Cortex of kidney (tissue), 1 donor: ENCODE measurements around the gene PNMA6A.
"Not testable (repeated sequence)": the region's sequence is repeated elsewhere in the genome, so short reads cannot be mapped to it uniquely, and the experiment has no call there.

Source experiments
- DNase-seq: peaks from one replicate; lab custom pipeline; 2025; lab: John Stamatoyannopoulos, UW

The PNMA6A gene

DNA sequence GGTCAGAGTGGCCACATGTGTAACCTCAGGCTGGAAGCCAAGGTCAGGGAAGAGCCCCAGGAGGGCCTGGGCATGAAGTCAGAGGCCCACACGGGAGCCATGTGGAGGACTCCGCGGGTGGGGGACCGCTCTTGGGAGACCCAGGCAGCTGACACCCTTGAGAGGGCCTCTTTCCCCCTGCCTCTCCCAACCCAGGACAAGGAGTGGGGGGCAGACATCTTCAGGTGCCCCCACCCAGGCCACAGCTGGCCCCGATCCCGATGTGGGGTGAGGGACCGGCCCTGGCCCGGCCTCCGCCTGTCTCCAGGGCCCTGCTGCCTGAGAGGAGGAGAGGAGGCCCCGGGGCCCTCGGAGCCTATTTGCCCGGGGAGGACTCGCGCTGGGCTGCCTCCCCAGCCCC is 3.1 kb downstream of the PNMA6A start:
- DNase-seq: no peak

DNA sequence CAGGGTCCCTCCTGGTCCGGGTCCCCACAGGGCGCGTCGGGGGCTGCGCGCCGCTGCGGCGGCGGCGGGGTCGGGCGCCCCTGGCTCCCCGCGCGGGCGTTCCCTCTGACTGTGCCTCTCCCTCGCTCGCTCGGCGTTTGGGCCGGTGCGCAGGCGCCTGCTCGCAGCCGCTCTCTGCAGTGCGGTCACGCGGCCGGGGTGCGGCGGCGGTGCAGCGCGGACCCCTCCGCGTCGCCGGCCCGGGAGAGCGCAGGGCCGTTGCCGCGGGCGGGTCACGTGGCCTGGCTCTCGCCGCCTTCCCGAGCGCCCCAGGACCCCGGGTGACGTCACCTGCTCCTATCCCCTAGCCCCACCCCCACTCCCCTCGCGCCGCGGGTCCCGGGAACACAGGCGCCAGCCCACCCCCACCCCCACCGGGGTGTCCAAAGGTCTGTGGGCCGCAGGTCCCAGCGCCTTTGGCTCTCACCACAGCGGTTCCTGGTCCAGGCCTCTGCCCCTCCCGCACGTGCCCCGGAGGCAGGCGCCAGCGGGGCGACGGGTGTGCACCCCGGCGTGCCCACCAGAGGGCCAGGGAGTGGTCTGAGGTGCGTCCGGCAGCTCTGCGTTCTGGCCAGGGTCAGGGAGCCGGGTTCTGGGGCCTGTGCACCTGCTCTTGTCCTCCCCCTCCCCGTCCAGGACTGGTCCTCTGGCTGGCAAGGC is 5.3 kb downstream of the PNMA6A start:
- DNase-seq: not testable (repeated sequence)

DNA sequence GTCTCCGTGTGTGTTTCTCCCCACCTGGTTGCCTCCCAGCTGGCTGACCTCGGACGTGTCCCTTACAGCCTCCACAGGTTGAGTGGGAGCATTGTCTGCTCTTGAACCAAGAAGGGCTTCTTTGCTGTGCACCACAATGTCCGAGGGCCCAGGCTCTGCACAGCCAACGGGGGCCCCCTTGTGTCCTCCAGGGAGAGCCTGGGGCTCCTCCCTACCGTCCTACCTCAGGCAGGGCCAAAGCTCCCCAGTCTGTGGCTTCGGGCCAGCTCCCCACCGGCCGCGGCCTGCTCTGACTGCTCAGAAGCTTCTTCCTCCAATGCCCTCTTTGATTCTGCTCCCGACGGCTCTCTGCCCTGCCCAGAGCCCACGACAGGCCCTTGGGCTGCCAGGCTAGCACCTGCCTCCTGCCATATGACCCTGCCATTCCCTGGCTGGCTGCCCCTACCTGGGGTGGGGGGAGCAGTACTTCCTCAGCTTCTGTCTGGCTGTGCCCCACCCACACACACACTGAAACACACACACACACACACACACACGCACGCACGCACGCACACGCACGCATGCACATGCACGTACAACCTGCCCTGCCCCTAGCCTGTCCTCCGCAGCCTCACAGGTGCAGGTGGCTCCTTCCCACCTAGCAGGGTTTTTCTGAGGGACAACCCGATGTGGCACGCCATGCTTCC is 11.1 kb downstream of the PNMA6A start:
- not testable (repeated sequence) for DNase-seq

DNA sequence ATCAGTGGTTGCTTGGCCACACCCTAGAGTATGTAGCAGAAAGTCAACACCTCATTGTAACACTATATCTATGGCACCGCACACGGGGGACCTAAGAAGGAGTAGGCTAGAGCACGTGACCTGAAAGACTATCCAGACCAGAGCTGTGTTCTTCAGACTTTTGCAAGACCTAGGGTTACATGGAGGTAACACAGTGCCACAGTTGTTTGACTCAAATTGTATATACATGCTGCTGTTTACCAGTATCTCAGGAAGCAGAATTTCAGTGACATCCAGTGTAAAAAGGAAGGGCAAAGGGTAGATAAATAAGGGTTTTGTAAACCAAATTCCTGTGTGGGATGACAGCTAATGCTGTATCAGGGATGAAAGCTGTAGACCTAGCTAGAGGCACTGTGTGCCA is 30.2 kb downstream of the PNMA6A start:
- DNase-seq: no peak

GRCh38 chrX:153104959-153105358 is 32.7 kb downstream of the PNMA6A start:
- not testable (repeated sequence) for DNase-seq

DNA sequence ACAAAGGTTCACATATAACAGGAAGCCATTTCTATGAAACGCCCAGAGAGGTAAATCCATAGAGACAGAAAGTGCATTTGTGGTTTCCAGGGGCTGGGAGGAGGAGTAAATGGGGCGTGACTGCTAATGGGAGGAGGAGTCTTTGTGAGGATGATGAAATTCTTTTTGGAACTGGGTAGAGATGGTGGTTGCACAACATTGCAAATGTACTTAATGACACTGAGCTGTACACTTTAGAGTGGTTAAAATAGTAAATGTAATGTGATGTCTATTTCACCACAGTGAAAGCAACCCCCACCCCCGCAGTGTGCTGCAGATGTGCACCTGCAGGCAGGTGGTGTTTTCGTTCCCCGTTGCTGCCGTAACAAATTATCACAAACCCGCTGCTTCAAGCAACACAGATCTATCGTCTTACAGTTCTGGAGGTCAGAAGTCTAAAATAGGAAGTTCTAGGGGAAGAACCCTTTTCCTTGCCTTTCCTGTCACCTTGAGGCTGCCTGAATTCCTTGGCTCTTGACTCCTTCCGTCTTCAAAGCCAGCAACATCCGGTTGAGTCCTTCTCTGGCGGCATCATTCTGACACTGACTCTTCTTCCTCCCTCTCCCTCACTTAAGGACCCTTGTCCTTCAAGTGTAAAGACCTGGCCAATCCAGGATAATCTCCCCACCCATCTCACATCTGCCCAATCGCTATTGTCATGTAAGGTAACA is 34.0 kb downstream of the PNMA6A start:
- DNase-seq: not testable (repeated sequence)

DNA sequence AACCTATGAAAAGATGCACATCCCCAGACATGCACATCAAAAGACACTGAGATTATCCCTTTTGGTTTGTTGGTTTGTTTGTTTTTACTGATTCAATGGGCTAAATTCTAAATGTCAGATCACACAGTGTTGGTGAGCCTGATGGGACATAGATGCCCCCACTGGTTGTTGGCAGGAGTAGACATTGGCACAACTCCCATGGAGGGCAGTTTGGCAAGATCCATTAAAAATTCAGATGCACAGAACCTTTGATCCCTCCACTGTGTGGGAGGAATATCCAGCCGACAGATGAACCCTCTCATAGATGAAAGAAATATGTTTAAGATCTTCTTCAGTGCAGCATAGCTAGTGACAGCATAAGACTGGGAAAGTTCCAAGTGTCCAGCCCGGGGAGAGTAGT is 38.5 kb downstream of the PNMA6A start:
- not testable (repeated sequence) for DNase-seq

DNA sequence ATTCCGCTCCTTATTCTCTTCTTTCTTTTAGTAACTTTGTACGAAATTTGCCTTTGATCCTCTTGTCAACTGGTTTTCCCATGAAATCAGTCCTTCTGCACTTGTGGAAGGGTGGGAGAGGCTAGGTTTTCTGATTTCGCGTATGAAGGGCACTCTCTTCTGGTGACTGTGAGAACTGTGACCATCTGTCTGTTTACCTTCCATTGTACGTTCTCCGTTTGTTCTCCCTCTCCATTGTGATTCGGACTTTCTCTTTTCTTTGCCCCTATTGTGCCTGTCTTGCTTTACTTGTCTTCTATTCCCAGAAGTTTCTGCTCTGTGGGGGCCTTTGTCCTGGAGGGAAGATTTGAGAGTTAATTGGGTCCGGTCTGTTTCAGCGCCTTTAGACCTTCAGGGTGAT is 41.6 kb downstream of the PNMA6A start:
- not testable (repeated sequence) for DNase-seq

GRCh38 chrX:153117754-153118153 is 45.5 kb downstream of the PNMA6A start:
- DNase-seq: not testable (repeated sequence)

DNA sequence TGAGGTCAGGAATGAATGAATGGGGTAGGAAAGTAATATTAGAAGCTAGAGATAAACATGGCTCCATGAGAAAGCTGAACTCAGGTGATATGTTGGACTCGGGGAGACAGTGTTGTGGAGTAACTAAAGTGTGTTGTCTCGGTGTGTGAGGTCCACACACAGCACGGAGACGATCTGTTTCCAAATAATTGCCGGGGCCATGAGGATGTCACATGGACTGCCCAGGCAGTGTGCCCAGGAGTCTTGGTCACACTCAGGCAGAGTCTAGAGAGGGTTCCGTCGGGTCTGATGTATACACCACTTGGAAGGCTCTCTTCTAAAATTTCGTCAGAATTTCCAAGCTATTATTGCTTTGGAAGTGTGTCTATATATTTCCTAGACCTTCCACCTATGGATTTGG is 48.0 kb downstream of the PNMA6A start:
- not testable (repeated sequence) for DNase-seq

- not testable (repeated sequence) for DNase-seq
Measured at GRCh38 chrX:153123468-153123867, 51.2 kb downstream of the PNMA6A start.
